Measurements from ENCODE around the gene LIPE.

- TF ChIP-seq CTCF (conservative IDR thresholded peaks at IDR 0.05; ENCODE audit: low read depth, low read length) = no peak
- TF ChIP-seq EZH2 (IDR thresholded peaks at IDR 0.05; ENCODE audit: low read length, unreplicated experiment) = no peak
- no peak for TF ChIP-seq EZH2phosphoT487 (IDR thresholded peaks at IDR 0.05; ENCODE audit: borderline replicate concordance, low read length)
Observed at GRCh38 chr19:42421591-42422031, 5.6 kb downstream of the LIPE start.

Data from PC-3 (cell line).